DND-41 (cell line): ENCODE data around the gene LUZP1.

Source experiments
- EZH2 ChIP-seq: IDR thresholded peaks from 3 replicates; pipeline ENCODE4 v1.6.1; 2012; ENCODE audit warnings: borderline replicate concordance, low read depth, mild to moderate bottlenecking, moderate library complexity, low read length, inconsistent platforms; ENCODE audit not compliant: severe bottlenecking
- TF ChIP-seq, protein P1 (sequence below): IDR thresholded peaks from 2 replicates; pipeline ENCODE4 v1.5.1; 2012; ENCODE audit warnings: borderline replicate concordance, low read length, moderate library complexity, mild to moderate bottlenecking; ENCODE audit not compliant: poor library complexity, severe bottlenecking; ENCODE audit errors: extremely low read depth

DNA sequence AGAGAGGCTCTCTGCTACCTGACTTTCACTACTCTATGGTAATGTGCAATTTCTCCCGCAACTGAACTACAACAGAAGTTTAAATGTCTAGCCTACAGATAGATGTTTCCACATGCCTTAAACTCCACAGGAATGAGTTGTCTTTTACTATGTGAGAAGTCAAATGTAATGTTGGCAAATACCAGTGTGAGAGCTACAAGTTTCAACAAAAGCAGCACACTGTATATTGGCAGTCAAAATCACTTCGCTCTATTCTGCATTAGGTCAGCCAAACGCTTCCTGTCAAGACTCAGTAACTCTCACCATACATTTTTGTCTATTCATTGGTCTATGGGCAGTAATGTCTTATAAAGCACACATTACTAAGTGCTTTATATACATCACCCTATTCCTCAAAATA, 41.9 kb downstream of the LUZP1 start:
- no peak for TF ChIP-seq EZH2
- TF ChIP-seq, protein P1, sequence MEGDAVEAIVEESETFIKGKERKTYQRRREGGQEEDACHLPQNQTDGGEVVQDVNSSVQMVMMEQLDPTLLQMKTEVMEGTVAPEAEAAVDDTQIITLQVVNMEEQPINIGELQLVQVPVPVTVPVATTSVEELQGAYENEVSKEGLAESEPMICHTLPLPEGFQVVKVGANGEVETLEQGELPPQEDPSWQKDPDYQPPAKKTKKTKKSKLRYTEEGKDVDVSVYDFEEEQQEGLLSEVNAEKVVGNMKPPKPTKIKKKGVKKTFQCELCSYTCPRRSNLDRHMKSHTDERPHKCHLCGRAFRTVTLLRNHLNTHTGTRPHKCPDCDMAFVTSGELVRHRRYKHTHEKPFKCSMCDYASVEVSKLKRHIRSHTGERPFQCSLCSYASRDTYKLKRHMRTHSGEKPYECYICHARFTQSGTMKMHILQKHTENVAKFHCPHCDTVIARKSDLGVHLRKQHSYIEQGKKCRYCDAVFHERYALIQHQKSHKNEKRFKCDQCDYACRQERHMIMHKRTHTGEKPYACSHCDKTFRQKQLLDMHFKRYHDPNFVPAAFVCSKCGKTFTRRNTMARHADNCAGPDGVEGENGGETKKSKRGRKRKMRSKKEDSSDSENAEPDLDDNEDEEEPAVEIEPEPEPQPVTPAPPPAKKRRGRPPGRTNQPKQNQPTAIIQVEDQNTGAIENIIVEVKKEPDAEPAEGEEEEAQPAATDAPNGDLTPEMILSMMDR, result no peak
